HG02798 (cell line): ENCODE measurements around the gene SEL1L3.

ENCODE experiments used
- ATAC-seq: cut with Tn5 transposase; IDR thresholded peaks from one replicate; pipeline ENCODE4 v1.9.1; 2021; ENCODE audit warnings: mild to moderate bottlenecking; ENCODE audit not compliant: unreplicated experiment, poor library complexity

Gene SEL1L3

GRCh38 chr4:25821899-25822298, 40.9 kb downstream of the SEL1L3 start:
- no peak for ATAC-seq

GRCh38 chr4:25821267-25821666, 41.5 kb downstream of the SEL1L3 start:
- ATAC-seq, result no peak

GRCh38 chr4:25818876-25819275, 43.9 kb downstream of the SEL1L3 start:
- no peak for ATAC-seq

- no peak for ATAC-seq
Measured at GRCh38 chr4:25818371-25818871, 44.4 kb downstream of the SEL1L3 start.

GRCh38 chr4:25817059-25817681, 45.6 kb downstream of the SEL1L3 start:
- ATAC-seq, result no peak

- no peak for ATAC-seq
Measured at GRCh38 chr4:25816591-25817058, 46.2 kb downstream of the SEL1L3 start.

GRCh38 chr4:25815586-25815985, 47.2 kb downstream of the SEL1L3 start:
- ATAC-seq, result no peak

- no peak for ATAC-seq
Measured at GRCh38 chr4:25814301-25815136, 48.3 kb downstream of the SEL1L3 start.

- no peak for ATAC-seq
Measured at GRCh38 chr4:25813448-25814106, 49.2 kb downstream of the SEL1L3 start.

GRCh38 chr4:25811841-25812240, 50.9 kb downstream of the SEL1L3 start:
- ATAC-seq, result no peak

GRCh38 chr4:25811374-25811690, 51.5 kb downstream of the SEL1L3 start:
- no peak for ATAC-seq

- no peak for ATAC-seq
Measured at GRCh38 chr4:25810461-25811373, 52.1 kb downstream of the SEL1L3 start.

GRCh38 chr4:25809996-25810395, 52.8 kb downstream of the SEL1L3 start:
- no peak for ATAC-seq

- no peak for ATAC-seq
Measured at GRCh38 chr4:25807102-25807728, 55.6 kb downstream of the SEL1L3 start.

GRCh38 chr4:25805255-25805860, 57.4 kb downstream of the SEL1L3 start:
- ATAC-seq, result no peak

GRCh38 chr4:25803720-25804225, 59.0 kb downstream of the SEL1L3 start:
- ATAC-seq, result no peak

GRCh38 chr4:25801594-25801993, 61.2 kb downstream of the SEL1L3 start:
- ATAC-seq, result no peak

- no peak for ATAC-seq
Measured at GRCh38 chr4:25800245-25800644, 62.5 kb downstream of the SEL1L3 start.

- ATAC-seq, result no peak
Measured at GRCh38 chr4:25799522-25799921, 63.3 kb downstream of the SEL1L3 start.
